Liver (tissue), 9 donors: Measurements from ENCODE around the gene TMOD4. TPM values are rescaled to one million over a fixed set of nuclear protein-coding genes. Genes with fewer than 3 reads are reported as not detected.

Experiments used
- DNase-seq: peaks from one replicate; pipeline ENCODE4 v3.0.0-alpha.2; 2017; ENCODE audit warnings: low spot score
- H3K27ac ChIP-seq, 2 donors: one replicate each; pipeline ENCODE4 v1.7.0; 2013; ENCODE audit warnings: inconsistent platforms in 2 of 2, low read length in 2 of 2, control low read depth in 1 of 2, low read depth in 1 of 2, mild to moderate bottlenecking in 1 of 2
- H3K27me3 ChIP-seq, 4 donors: one replicate each; pipeline versions ENCODE4 v1.6.1 to v1.7.0; 2013; ENCODE audit warnings: low read length in 3 of 4, inconsistent platforms in 1 of 4, mild to moderate bottlenecking in 1 of 4, moderate library complexity in 1 of 4; ENCODE audit not compliant: control insufficient read depth in 4 of 4, insufficient read depth in 4 of 4
- H3K36me3 ChIP-seq, 4 donors: one replicate each; pipeline versions ENCODE4 v1.6.1 to v1.7.0; 2013; ENCODE audit warnings: low read length in 3 of 4, mild to moderate bottlenecking in 3 of 4, low read depth in 1 of 4, moderate library complexity in 1 of 4; ENCODE audit not compliant: control insufficient read depth in 4 of 4, insufficient read depth in 3 of 4
- H3K4me1 ChIP-seq, 4 donors: one replicate each; pipeline versions ENCODE4 v1.6.1 to v1.7.0; 2013; ENCODE audit warnings: low read length in 3 of 4, mild to moderate bottlenecking in 3 of 4, moderate library complexity in 1 of 4; ENCODE audit not compliant: control insufficient read depth in 4 of 4, insufficient read depth in 4 of 4
- H3K4me3 ChIP-seq, 3 donors: one replicate each; pipeline versions ENCODE4 v1.6.1 to v1.7.0; 2013; ENCODE audit warnings: low read length in 3 of 3, control low read depth in 1 of 3, low read depth in 1 of 3, mild to moderate bottlenecking in 1 of 3
- H3K9ac ChIP-seq, 2 donors: one replicate each; pipeline ENCODE4 v1.7.0; 2013; ENCODE audit warnings: low read length in 2 of 2, mild to moderate bottlenecking in 2 of 2, moderate library complexity in 2 of 2, control low read depth in 1 of 2, low read depth in 1 of 2
- H3K9me3 ChIP-seq, 4 donors: one replicate each; pipeline versions ENCODE4 v1.6.1 to v1.7.0; 2013; ENCODE audit warnings: low read length in 3 of 4; ENCODE audit not compliant: control insufficient read depth in 4 of 4
- FOXA1 ChIP-seq: IDR thresholded peaks from 2 replicates; pipeline ENCODE4 v1.6.1; 2016; ENCODE audit warnings: antibody characterized with exemption
- FOXA2 ChIP-seq: IDR thresholded peaks from 2 replicates; pipeline ENCODE4 v1.6.1; 2016; ENCODE audit warnings: antibody characterized with exemption
- GABPA ChIP-seq, 2 donors: IDR thresholded peaks in 1 of 2; conservative IDR thresholded peaks in 1 of 2; 2 replicates each; pipeline ENCODE4 v1.6.1; 2016; ENCODE audit warnings: antibody characterized with exemption in 2 of 2, mild to moderate bottlenecking in 1 of 2, moderate library complexity in 1 of 2
- HNF4A ChIP-seq, 2 donors: conservative IDR thresholded peaks; 2 replicates each; pipeline ENCODE4 v1.6.1; 2016; ENCODE audit warnings: antibody characterized with exemption in 2 of 2, mild to moderate bottlenecking in 2 of 2
- JUND ChIP-seq, 2 donors: IDR thresholded peaks; 2 replicates each; pipeline ENCODE4 v1.6.1; 2016; ENCODE audit warnings: antibody characterized with exemption in 2 of 2
- NR2F2 ChIP-seq: IDR thresholded peaks from 2 replicates; pipeline ENCODE4 v1.6.1; 2016; ENCODE audit warnings: antibody characterized with exemption
- RAD21 ChIP-seq, 2 donors: IDR thresholded peaks; 2 replicates each; pipeline ENCODE4 v1.6.1; 2016; ENCODE audit warnings: antibody characterized with exemption in 2 of 2, mild to moderate bottlenecking in 2 of 2
- RXRA ChIP-seq, 2 donors: IDR thresholded peaks; 2 replicates each; pipeline ENCODE4 v1.6.1; 2017 to 2018; ENCODE audit warnings: antibody characterized with exemption in 2 of 2, mild to moderate bottlenecking in 1 of 2
- SP1 ChIP-seq: IDR thresholded peaks from 2 replicates; pipeline ENCODE4 v1.6.1; 2018; ENCODE audit warnings: antibody characterized with exemption, mild to moderate bottlenecking
- TAF1 ChIP-seq: conservative IDR thresholded peaks from 2 replicates; pipeline ENCODE4 v1.6.1; 2016; ENCODE audit warnings: antibody characterized with exemption, mild to moderate bottlenecking
- WGBS: extraction: QIAGEN DNeasy Blood & Tissue Kit; methylation state at CpG from one replicate; pipeline ENCODE4 v1.1.7; 2013; 5-methylcytosine and 5-hydroxymethylcytosine counted together
- polyA plus RNA-seq, 2 donors: library from polyadenylated mRNA; stranded (reverse) in 1 of 2; unstranded in 1 of 2; fragments of 200-250 nt in 1 of 2; fragments of >200 nt in 1 of 2; fragmentation: Nextera tagmentation in 1 of 2; extraction: Ambion mirVana in 1 of 2; gene quantifications; one replicate each; pipeline versions ENCODE4 v1.2.1 to v1.2.3, GENCODE V29; 2013 to 2015
- total RNA-seq, 2 donors: library from RNA; depleted of rRNA; stranded (reverse); fragments of >200 nt; gene quantifications; one replicate each; pipeline ENCODE4 v1.2.3, GENCODE V29; 2014
- TF ChIP-seq, protein P1 (sequence below): IDR thresholded peaks from 2 replicates; pipeline ENCODE4 v1.6.1; 2016; ENCODE audit warnings: antibody characterized with exemption, mild to moderate bottlenecking
- TF ChIP-seq, protein P2 (sequence below): IDR thresholded peaks from 2 replicates; pipeline ENCODE4 v1.6.1; 2016; ENCODE audit warnings: antibody characterized with exemption
- TF ChIP-seq, protein P3 (sequence below): IDR thresholded peaks from 2 replicates; pipeline ENCODE4 v1.6.1; 2016; ENCODE audit warnings: antibody characterized with exemption
- TF ChIP-seq, protein P4 (sequence below): IDR thresholded peaks from 2 replicates; pipeline ENCODE4 v1.6.1; 2016; ENCODE audit warnings: antibody characterized with exemption
- TF ChIP-seq, protein P5 (sequence below): fragments of 150-350 bp; IDR thresholded peaks from 2 replicates; pipeline ENCODE4 v1.5.1; 2017; ENCODE audit warnings: improper control_type of control experiment, low read depth, low read length; ENCODE audit not compliant: missing input control
- donor health status: healthy.
- donor health status: healthy.
- donor health status: healthy.
- donor health status: healthy.
- donor health status: healthy.

Gene TMOD4
- total and polyA plus RNA-seq, 4 donors: not detected

DNA sequence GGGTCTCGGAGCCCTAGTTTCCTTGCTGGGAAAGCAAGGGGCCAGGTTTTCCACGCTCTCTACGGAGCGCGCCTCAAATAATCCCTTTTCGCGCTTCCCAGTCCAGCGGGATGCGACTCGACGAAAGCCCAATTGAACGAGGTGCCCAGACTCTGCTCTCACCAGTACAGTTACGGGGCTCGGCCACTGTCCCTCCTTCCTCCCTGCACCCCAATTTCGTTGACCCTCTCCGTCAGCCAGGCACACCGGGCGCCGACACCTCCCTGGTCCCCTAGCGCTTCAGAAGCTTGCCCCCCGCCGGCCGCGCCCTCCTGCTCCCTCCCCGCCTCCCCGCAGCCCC is 29.7 kb downstream of the TMOD4 start:
- Histone ChIP-seq H3K36me3 (peaks cover 0 to 2% (median 0%) of the 10 kb centered on the region in 4 donors), H3K27me3 (no peaks in the 10 kb centered on the region), H3K27ac (no peak overlapping the region), H3K4me1 (peaks cover 0 to 25% (median 16%) of the 10 kb centered on the region in 4 donors), H3K9me3 (no peaks in the 10 kb centered on the region), H3K9ac (no peak overlapping the region), H3K4me3 (peak overlapping the region; percentile 64 to 82 (median 65))
- WGBS: 13% methylated on average over 26 of the region's 26 CpGs
- TF ChIP-seq, protein P1, sequence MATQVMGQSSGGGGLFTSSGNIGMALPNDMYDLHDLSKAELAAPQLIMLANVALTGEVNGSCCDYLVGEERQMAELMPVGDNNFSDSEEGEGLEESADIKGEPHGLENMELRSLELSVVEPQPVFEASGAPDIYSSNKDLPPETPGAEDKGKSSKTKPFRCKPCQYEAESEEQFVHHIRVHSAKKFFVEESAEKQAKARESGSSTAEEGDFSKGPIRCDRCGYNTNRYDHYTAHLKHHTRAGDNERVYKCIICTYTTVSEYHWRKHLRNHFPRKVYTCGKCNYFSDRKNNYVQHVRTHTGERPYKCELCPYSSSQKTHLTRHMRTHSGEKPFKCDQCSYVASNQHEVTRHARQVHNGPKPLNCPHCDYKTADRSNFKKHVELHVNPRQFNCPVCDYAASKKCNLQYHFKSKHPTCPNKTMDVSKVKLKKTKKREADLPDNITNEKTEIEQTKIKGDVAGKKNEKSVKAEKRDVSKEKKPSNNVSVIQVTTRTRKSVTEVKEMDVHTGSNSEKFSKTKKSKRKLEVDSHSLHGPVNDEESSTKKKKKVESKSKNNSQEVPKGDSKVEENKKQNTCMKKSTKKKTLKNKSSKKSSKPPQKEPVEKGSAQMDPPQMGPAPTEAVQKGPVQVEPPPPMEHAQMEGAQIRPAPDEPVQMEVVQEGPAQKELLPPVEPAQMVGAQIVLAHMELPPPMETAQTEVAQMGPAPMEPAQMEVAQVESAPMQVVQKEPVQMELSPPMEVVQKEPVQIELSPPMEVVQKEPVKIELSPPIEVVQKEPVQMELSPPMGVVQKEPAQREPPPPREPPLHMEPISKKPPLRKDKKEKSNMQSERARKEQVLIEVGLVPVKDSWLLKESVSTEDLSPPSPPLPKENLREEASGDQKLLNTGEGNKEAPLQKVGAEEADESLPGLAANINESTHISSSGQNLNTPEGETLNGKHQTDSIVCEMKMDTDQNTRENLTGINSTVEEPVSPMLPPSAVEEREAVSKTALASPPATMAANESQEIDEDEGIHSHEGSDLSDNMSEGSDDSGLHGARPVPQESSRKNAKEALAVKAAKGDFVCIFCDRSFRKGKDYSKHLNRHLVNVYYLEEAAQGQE: no peak
- no peak for TF ChIP-seq HNF4A (conservative IDR thresholded peaks at IDR 0.05)
- TF ChIP-seq, protein P2, sequence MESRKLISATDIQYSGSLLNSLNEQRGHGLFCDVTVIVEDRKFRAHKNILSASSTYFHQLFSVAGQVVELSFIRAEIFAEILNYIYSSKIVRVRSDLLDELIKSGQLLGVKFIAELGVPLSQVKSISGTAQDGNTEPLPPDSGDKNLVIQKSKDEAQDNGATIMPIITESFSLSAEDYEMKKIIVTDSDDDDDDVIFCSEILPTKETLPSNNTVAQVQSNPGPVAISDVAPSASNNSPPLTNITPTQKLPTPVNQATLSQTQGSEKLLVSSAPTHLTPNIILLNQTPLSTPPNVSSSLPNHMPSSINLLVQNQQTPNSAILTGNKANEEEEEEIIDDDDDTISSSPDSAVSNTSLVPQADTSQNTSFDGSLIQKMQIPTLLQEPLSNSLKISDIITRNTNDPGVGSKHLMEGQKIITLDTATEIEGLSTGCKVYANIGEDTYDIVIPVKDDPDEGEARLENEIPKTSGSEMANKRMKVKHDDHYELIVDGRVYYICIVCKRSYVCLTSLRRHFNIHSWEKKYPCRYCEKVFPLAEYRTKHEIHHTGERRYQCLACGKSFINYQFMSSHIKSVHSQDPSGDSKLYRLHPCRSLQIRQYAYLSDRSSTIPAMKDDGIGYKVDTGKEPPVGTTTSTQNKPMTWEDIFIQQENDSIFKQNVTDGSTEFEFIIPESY: no peak
- TF ChIP-seq FOXA1: no peak
- TF ChIP-seq, protein P3, sequence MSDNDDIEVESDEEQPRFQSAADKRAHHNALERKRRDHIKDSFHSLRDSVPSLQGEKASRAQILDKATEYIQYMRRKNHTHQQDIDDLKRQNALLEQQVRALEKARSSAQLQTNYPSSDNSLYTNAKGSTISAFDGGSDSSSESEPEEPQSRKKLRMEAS: no peak
- TF ChIP-seq TAF1: no peak
- TF ChIP-seq SP1: no peak
- no peak for TF ChIP-seq JUND (IDR thresholded peaks at IDR 0.05)
- no peak for TF ChIP-seq RAD21 (IDR thresholded peaks at IDR 0.05)
- TF ChIP-seq NR2F2: no peak
- no peak for DNase-seq

DNA sequence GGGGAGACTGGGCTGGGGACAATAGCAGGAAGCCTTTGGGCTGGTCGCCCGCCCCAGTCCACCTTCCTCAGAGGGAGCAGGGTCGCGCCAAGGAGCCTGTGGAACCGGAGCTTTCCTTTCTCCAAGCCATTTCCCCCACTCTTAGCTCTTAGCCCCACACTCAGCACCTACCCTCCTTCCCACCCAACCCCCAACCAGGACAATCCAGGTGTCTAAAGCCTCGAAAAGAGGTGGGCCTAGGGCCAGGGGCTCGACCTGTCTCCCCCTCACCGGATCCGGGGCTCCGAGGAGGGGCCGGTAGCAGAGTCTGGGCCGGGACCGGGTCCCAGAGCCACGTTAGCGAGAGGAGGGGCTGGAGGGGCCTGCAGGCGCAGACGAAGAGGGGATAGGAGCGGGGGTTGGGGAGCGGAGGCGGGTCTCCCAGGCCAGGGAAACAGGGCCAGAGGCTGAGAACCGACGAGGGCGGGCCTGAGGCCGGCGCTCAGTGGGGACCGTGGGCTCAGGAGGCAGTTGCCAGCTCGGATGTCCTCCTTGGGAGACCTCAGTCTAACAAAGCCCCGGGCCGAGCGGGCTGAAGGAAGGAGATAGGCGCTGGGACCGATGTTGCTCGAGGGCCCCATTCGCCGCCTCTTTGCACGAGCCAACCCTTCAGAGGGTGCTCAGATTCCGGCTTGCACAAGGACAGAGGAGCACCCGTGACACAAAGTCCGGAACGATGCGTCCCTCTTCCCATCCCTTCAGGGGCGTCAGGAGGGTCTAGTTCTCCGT is 30.3 kb downstream of the TMOD4 start:
- Histone ChIP-seq H3K9me3 (no peaks in the 10 kb centered on the region), H3K9ac (no peak overlapping the region)

More for the DNA sequence above, 30.3 kb downstream of the TMOD4 start:
- Histone ChIP-seq H3K4me1 (peaks cover 0 to 25% (median 16%) of the 10 kb centered on the region in 4 donors), H3K27me3 (no peaks in the 10 kb centered on the region), H3K27ac (no peak overlapping the region), H3K36me3 (peaks cover 0 to 2% (median 0%) of the 10 kb centered on the region in 4 donors), H3K4me3 (peak overlapping the region in 2 of 3 donors; percentile 64 to 65)
- DNase-seq: no peak
- no peak for TF ChIP-seq RXRA (IDR thresholded peaks at IDR 0.05)
- no peak for TF ChIP-seq SP1
- TF ChIP-seq NR2F2: no peak
- TF ChIP-seq, protein P3: no peak
- TF ChIP-seq TAF1: no peak
- TF ChIP-seq FOXA2: no peak
- TF ChIP-seq, protein P4, sequence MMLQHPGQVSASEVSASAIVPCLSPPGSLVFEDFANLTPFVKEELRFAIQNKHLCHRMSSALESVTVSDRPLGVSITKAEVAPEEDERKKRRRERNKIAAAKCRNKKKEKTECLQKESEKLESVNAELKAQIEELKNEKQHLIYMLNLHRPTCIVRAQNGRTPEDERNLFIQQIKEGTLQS: no peak
- TF ChIP-seq, protein P5, sequence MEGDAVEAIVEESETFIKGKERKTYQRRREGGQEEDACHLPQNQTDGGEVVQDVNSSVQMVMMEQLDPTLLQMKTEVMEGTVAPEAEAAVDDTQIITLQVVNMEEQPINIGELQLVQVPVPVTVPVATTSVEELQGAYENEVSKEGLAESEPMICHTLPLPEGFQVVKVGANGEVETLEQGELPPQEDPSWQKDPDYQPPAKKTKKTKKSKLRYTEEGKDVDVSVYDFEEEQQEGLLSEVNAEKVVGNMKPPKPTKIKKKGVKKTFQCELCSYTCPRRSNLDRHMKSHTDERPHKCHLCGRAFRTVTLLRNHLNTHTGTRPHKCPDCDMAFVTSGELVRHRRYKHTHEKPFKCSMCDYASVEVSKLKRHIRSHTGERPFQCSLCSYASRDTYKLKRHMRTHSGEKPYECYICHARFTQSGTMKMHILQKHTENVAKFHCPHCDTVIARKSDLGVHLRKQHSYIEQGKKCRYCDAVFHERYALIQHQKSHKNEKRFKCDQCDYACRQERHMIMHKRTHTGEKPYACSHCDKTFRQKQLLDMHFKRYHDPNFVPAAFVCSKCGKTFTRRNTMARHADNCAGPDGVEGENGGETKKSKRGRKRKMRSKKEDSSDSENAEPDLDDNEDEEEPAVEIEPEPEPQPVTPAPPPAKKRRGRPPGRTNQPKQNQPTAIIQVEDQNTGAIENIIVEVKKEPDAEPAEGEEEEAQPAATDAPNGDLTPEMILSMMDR: no peak
- TF ChIP-seq, protein P2: no peak
- no peak for TF ChIP-seq FOXA1
- no peak for TF ChIP-seq HNF4A (conservative IDR thresholded peaks at IDR 0.05)
- TF ChIP-seq, protein P1: no peak
- TF ChIP-seq GABPA (IDR thresholded peaks at IDR 0.05 in 1 of 2, conservative IDR thresholded peaks at IDR 0.05 in 1 of 2): no peak
- 61% methylated on average over 43 of the region's 43 CpGs for WGBS
